Measurements from ENCODE around the gene PSMG3. TPM values are rescaled to one million over a fixed set of nuclear protein-coding genes. Genes with fewer than 3 reads are reported as not detected.

Gene PSMG3
- total RNA-seq, 1 experiment from 2014 or later = 33.3 TPM

GRCh38 chr7:1526271-1526754 lies 43.5 kb downstream of the PSMG3 start:
- Mint-ChIP-seq H3K27ac (no peak overlapping the region), H3K36me3 (no peaks in the 10 kb centered on the region), H3K9me3 (no peaks in the 10 kb centered on the region), H3K27me3 (ENCODE audit: low read depth) (no peaks in the 10 kb centered on the region), H3K4me3 (no peak overlapping the region), H3K4me1 (peaks cover 12% of the 10 kb centered on the region)
- TF ChIP-seq, protein P1, sequence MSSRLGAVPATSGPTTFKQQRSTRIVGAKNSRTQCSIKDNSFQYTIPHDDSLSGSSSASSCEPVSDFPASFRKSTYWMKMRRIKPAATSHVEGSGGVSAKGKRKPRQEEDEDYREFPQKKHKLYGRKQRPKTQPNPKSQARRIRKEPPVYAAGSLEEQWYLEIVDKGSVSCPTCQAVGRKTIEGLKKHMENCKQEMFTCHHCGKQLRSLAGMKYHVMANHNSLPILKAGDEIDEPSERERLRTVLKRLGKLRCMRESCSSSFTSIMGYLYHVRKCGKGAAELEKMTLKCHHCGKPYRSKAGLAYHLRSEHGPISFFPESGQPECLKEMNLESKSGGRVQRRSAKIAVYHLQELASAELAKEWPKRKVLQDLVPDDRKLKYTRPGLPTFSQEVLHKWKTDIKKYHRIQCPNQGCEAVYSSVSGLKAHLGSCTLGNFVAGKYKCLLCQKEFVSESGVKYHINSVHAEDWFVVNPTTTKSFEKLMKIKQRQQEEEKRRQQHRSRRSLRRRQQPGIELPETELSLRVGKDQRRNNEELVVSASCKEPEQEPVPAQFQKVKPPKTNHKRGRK (CRISPR knock-in tag; IDR thresholded peaks at IDR 0.05; ENCODE audit: borderline replicate concordance) = peak; percentile 76; the same call in 1 of the 2 replicates
- TF ChIP-seq NFYB (CRISPR knock-in tag; conservative IDR thresholded peaks at IDR 0.05; ENCODE audit: low read depth) = no peak
- ChIA-PET CTCF (no interaction called here), POLR2A (no interaction called here)
- DNase-seq (ENCODE audit: low spot score) = no peak
- no peak for ATAC-seq

GRCh38 chr7:1525409-1525808 lies 44.4 kb downstream of the PSMG3 start:
- Mint-ChIP-seq H3K9me3 (no peaks in the 10 kb centered on the region), H3K36me3 (no peaks in the 10 kb centered on the region), H3K4me3 (no peak overlapping the region), H3K4me1 (peaks cover 12% of the 10 kb centered on the region), H3K27ac (no peak overlapping the region), H3K27me3 (ENCODE audit: low read depth) (no peaks in the 10 kb centered on the region; the same call in 1 of the 2 replicates)
- ChIA-PET POLR2A (no interaction called here), CTCF (interaction anchor here (0.7 to 1.1 kb wide), 3 partner anchors 21 to 573 kb away, joined by 3 read pairs; no protein-coding TSS in a partner anchor)
- no peak for ATAC-seq
- no peak for TF ChIP-seq NR3C1 (CRISPR knock-in tag; conservative IDR thresholded peaks at IDR 0.05; ENCODE audit: low read depth)
- no peak for TF ChIP-seq FOXP4 (CRISPR knock-in tag; IDR thresholded peaks at IDR 0.05)
- TF ChIP-seq CREB1 (CRISPR knock-in tag; IDR thresholded peaks at IDR 0.05) = no peak
- TF ChIP-seq ETV6 (CRISPR knock-in tag; IDR thresholded peaks at IDR 0.05) = no peak
- no peak for TF ChIP-seq ESRRA (CRISPR knock-in tag; IDR thresholded peaks at IDR 0.05; ENCODE audit: borderline replicate concordance)
- no peak for TF ChIP-seq ZNF263 (CRISPR knock-in tag; IDR thresholded peaks at IDR 0.05; ENCODE audit: low read depth)
- TF ChIP-seq, protein P2, sequence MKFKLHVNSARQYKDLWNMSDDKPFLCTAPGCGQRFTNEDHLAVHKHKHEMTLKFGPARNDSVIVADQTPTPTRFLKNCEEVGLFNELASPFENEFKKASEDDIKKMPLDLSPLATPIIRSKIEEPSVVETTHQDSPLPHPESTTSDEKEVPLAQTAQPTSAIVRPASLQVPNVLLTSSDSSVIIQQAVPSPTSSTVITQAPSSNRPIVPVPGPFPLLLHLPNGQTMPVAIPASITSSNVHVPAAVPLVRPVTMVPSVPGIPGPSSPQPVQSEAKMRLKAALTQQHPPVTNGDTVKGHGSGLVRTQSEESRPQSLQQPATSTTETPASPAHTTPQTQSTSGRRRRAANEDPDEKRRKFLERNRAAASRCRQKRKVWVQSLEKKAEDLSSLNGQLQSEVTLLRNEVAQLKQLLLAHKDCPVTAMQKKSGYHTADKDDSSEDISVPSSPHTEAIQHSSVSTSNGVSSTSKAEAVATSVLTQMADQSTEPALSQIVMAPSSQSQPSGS (CRISPR knock-in tag; IDR thresholded peaks at IDR 0.05; ENCODE audit: borderline replicate concordance, low read depth) = no peak
- TF ChIP-seq AR (CRISPR knock-in tag; IDR thresholded peaks at IDR 0.05) = no peak
- TF ChIP-seq FOXP1 (CRISPR knock-in tag; IDR thresholded peaks at IDR 0.05; ENCODE audit: borderline replicate concordance) = no peak
- TF ChIP-seq PRDM15 (CRISPR knock-in tag; IDR thresholded peaks at IDR 0.05) = no peak
- TF ChIP-seq, protein P3, sequence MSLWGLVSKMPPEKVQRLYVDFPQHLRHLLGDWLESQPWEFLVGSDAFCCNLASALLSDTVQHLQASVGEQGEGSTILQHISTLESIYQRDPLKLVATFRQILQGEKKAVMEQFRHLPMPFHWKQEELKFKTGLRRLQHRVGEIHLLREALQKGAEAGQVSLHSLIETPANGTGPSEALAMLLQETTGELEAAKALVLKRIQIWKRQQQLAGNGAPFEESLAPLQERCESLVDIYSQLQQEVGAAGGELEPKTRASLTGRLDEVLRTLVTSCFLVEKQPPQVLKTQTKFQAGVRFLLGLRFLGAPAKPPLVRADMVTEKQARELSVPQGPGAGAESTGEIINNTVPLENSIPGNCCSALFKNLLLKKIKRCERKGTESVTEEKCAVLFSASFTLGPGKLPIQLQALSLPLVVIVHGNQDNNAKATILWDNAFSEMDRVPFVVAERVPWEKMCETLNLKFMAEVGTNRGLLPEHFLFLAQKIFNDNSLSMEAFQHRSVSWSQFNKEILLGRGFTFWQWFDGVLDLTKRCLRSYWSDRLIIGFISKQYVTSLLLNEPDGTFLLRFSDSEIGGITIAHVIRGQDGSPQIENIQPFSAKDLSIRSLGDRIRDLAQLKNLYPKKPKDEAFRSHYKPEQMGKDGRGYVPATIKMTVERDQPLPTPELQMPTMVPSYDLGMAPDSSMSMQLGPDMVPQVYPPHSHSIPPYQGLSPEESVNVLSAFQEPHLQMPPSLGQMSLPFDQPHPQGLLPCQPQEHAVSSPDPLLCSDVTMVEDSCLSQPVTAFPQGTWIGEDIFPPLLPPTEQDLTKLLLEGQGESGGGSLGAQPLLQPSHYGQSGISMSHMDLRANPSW (CRISPR knock-in tag; conservative IDR thresholded peaks at IDR 0.05; ENCODE audit: low read depth) = no peak
- no peak for TF ChIP-seq OVOL2 (CRISPR knock-in tag; IDR thresholded peaks at IDR 0.05; ENCODE audit: borderline replicate concordance)
- TF ChIP-seq RELA (CRISPR knock-in tag; IDR thresholded peaks at IDR 0.05; ENCODE audit: borderline replicate concordance) = no peak
- TF ChIP-seq JAZF1 (CRISPR knock-in tag; IDR thresholded peaks at IDR 0.05) = no peak
- no peak for TF ChIP-seq MYBL2 (CRISPR knock-in tag; IDR thresholded peaks at IDR 0.05)
- TF ChIP-seq TP53 (CRISPR knock-in tag; IDR thresholded peaks at IDR 0.05) = no peak
- DNase-seq (ENCODE audit: low spot score) = no peak
